ENCODE measurements around the gene PCDH1.

GRCh38 chr5:141844414-141845097 is 33.7 kb downstream of the PCDH1 start:
- TF ChIP-seq POLR2A (IDR thresholded peaks at IDR 0.05) = no peak
- TF ChIP-seq CTCF (IDR thresholded peaks at IDR 0.05) = no peak

Measured in testis (tissue), 2 donors.